HG03520 (cell line): Measurements from ENCODE around the gene PIK3C2B.
A peak's percentile ranks its signal among the peaks of the same experiment; 100 is the strongest.

ENCODE experiments used
- ATAC-seq: cut with Tn5 transposase; IDR thresholded peaks from one replicate; pipeline ENCODE4 v1.9.1; 2021; ENCODE audit warnings: mild to moderate bottlenecking, moderate library complexity; ENCODE audit not compliant: unreplicated experiment

Gene PIK3C2B

DNA sequence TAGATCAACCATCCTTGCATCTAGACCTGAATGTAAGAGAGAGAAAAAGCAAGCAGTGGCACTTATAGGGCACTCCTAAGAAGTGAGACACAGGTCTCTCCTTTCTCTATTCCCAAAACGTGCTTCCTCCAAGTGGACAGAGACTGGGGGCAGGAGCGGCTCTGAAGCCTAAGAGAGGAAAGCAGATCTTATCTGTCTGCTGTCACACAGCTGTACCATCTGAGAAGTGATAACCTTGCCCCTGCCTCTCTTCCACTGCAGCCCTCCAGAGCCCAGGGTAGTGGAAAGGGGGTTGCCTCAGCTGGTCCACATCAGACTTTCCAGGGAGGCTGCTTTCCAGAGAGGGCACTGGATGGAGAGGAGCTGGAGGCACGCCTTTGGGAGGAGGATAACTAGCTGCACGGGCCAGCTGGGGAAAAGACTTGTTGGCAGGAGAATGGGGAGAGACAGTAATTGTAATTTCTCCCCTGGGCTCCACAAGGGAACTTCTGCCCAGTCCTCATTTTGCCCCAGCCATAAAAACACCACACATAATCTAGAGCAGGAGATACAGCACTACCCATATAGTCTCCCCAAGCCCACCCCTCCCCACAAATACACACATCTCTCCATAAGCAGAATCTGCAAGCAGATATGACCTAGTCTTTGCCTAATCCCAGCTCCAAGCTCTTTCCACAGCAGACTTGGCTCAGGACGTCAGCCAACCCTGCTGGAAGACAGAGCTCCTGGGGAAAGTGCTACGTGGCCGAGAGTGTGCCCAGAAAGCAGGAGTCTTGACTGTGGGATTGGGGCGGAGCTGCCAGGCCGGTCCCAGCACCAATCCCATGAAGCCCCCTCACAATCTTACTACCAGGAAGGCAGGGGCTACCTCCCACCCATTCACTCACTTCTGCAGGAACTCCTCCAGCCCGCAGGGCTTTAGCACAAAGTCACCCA, 31.2 kb downstream of the PIK3C2B start:
- ATAC-seq, result no peak

DNA sequence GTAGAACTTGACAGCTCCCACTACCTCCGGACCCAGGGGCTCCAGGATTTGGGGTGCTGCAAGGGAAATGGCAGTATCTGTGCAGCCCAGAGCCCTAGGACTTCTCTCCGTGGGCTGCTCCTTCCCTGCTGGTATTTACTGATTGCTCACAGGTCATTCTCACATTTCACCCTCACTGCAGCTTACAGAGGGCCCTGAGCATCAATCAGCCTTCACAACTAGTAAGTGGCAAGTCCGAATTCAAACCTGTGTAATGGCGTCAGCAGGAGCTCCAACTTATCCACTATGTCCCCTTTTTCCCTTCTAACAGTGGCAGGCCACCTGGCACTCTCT, 32.4 kb downstream of the PIK3C2B start:
- ATAC-seq, result no peak

DNA sequence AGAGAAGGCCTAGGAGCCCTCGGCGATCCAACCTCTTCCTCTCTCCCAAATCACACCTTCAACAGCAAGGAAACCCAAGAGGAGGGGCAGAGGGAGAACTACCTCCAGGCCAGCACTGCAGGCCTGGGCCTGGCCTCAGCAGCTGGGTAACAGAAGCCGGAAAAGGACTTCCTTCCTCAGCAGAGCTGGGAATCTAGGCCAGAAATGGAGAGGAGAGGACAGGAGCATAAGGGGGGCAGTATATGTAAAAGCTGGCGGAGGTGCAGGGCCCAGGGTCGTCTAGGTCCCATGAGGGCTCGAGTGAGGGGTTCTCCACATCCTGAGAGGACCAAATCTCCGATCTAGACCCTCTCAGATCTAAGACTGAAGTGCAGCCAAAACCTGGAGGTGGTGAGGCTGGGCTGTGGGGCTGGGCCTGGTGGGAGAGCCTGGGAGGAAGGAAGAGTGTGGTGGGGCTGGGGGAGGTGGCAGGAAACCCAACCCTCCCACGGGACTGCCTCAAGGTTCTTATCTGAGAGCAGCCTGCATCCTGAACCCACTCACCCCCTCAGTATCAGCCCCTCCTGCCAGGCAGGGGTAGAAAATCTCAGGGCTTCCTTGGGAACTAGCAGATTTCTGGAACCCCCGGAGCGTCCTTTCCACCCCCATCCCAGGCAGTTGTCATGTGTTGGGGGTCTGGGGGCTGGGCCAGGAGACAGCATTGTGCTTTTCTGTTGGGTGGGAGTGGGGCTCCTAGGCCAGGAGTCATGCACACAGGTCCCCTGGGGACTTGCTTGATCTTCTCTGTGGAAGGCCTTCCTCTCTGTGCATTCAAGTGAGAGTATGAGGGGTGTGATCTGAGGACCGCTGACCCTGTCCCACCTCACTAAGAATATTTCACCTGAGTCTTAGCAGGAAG, 33.0 kb downstream of the PIK3C2B start:
- no peak for ATAC-seq

DNA sequence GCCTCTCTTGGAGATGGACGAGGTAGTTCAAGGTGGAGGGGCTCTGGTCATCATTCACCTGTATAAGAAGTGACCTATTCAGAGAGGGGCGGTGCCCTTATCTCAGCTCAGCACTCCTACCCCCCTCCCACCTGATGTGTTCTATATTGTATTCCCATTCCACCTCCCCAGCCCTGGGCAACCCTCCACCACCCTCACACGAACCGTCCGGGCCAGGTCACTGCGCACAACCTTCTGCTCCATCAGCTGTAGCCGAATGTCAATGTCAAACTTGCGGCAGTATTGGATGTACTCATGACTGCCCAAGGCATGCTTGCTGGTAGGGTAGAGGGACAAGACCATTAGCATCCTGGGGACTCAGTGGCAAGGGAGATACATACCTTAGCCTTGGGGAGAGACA, 34.3 kb downstream of the PIK3C2B start:
- ATAC-seq, result no peak

DNA sequence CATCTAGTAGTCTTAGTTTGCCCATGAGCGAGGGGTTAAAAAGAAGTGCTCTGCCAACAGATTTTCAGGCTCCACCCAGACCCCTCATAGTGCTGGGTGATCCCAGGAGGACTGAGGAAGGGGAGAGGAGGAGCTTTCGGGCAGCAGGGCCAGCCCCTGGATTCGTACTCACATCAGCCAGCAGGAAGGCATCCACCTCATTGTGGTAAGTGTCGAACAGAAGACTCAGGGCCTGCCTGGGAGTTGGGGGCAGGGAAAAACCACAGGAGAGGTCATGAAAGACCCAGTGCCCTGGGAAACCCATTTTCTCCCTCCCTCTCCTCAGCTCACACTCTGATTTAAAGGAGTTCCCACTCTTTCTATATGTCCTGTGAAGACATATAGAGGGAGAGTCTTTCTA, 34.9 kb downstream of the PIK3C2B start:
- no peak for ATAC-seq

DNA sequence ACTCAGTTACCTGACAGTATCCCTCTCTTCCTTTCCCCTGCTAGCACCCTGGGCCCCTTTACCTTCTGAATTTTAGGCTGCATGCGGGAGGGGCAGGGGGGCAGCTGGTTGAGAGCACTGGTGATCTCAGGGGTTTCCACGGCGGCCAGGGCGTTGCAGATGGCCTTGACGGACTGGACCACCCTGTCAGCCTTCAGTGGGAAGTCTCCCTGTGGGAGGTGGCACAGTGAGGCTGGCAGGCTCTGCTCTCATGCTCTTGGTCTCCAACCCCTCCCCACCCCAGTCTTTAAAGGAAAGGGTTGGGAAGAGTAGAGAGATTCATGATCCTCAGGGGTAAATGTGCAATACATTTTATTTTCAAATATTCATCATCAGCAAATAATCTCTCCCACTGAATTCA, 36.9 kb downstream of the PIK3C2B start:
- ATAC-seq, result no peak

DNA sequence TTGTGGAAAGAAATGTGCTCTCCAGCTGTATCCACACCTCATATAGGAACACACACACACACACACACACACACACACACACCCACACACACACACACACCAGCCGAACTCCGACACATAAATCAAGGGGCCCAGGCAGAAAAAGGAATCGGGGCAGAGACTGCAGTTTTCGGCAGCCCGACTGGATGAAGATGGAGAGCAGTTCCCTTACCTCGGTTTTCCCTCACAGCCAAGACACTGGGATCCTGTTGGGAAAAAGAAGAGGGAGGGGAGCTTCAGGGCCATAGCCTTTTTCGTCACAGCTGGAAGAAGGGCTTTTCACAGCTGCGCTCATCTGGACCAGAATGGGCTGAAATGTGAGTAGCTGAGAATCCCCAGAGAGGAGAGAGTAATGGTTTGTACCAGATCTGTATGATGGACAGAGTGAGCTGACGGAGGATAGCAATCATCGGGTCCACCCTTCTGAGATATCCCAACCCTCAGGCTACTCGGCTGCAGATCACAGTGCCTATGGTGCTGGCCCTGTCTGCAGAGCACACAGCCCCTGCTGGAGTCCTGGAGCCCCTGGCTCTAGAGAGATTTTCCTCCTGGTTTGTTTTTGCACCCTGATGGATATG, 37.7 kb downstream of the PIK3C2B start:
- ATAC-seq, result no peak

DNA sequence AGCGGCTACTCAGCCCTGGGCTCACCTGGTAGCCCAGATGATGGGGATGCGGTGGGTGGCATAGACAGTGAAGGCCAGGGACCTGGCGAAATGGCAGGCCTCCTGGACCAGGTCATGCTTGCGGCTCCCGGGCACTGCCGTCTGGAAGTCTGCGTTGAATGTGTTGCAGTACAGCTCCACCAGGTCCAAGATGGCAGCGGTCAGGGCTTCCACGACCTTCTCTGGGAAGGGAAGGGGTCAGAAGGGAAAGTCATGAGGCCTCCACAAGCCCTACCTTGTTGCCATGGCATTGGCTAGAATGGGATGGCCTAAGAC, 38.8 kb downstream of the PIK3C2B start:
- no peak for ATAC-seq

DNA sequence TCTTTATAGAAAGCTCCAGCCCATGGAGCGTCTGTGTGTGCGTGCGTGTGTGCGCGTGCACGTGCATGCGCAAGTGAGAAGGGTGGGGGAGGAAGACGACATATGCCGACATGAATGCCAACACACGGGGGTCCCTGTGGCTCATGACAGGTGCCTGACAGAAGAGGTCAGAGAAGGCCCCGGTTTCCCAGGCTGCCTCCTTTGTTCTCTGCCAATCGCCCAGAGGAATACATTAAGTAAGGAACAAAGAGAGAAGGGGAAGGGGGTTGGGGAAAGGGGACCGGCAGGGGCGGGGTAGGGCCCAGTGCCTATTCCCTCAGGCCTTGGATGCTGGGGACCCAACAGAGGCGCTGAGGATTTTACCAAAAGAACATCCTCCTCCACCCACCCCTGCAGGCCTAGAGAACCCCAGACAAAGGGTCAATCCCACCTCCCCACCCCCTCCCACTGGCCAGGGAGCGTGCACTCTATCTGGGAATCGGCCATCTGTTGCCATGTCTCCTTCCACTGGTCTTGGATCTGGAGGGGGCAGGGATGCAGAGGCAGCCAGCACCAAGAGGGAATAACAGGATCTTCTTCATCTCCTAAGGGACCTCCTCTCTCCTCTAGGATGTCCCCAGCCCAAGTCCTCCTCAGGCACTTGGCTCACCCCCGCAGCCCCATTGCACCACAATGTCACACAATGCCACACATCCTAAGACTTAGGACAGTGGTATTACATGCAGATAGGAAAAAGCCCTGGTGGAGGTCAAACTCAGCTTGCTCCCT, 39.4 kb downstream of the PIK3C2B start:
- ATAC-seq, result no peak

DNA sequence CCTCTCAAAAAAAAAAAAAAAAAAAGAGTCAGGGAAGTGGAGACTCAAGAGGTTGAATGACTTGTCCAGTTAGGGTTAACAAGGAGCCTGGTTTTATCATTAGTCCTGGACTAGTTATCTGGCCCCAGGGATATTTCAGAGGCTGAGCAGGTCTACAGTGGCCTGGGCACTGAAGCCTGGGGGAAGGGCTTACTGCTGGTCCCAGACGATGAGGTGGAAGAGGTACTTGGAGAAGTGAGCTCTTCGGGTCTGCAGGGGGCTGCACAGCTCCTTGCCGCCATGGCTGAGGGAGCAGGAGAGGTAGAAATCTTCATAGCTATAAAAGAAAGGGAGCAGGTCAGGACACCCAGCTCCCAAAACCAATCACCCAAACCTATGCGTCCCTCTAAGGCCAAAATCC, 40.1 kb downstream of the PIK3C2B start:
- ATAC-seq, result no peak

DNA sequence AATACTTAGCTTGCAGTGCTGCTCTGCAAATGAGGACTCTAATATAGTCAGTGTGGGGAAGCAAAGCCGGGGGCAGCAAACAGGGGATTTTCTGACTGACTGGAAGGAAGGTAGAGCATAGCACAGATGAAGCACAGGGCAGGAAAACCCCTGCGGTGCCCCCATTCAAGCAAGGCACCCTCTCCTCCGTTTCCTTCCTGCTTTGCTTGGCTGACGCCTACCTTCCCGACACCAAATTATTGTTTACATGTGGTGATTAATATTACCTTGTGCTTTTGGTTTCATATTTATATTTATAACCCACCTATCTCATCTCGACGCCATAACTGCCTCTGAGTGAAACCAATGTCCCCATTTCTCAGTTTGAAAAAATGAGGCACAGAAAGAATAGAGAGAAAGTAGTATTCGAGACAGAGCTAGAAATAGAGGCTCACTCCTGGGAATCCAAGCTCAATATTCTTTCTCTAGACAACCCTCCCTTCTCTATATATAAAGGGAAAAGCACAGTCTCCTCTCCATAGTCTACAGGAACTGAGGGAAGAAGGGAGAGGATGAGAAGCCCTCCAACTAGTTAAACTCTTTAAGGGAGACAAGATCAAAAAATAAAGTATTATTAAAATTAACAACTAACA, 41.3 kb downstream of the PIK3C2B start:
- peak; percentile 75 for ATAC-seq

DNA sequence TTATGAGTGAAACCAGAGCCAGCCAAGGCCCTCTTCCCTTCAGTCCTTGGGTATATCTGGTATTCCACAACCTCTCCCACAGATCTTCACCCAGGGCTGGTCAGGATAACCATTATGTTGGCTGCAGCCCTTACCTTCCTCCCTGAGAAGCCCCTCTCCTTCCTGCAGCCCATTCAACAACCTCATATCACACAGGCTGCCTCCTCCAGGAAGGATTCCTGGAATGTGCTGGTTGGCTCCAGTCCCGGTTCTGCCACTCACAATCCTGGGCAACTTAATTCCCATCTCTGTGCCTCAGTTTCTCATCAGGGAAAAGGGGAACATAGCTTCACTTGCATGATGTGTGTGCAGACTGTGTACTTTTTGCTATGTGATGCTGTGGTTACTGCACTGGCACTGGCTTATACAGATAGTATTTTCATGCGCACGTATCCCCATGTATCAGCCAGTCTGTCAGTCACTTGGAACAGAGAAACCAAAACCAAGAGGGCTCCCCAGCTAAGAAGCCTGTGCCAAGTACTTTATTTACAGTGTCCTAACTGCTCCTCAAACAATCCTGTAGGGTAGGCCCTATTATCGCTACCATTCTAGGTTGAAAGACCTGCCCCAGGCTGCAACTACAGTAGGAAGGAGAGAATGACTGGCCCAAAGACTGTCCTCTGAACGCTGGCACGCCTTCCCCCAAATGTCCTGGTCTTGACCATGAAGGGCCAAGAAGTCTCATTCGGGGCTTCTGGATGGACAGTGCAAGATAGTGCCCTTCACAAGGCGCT, 43.1 kb downstream of the PIK3C2B start:
- ATAC-seq, result no peak

DNA sequence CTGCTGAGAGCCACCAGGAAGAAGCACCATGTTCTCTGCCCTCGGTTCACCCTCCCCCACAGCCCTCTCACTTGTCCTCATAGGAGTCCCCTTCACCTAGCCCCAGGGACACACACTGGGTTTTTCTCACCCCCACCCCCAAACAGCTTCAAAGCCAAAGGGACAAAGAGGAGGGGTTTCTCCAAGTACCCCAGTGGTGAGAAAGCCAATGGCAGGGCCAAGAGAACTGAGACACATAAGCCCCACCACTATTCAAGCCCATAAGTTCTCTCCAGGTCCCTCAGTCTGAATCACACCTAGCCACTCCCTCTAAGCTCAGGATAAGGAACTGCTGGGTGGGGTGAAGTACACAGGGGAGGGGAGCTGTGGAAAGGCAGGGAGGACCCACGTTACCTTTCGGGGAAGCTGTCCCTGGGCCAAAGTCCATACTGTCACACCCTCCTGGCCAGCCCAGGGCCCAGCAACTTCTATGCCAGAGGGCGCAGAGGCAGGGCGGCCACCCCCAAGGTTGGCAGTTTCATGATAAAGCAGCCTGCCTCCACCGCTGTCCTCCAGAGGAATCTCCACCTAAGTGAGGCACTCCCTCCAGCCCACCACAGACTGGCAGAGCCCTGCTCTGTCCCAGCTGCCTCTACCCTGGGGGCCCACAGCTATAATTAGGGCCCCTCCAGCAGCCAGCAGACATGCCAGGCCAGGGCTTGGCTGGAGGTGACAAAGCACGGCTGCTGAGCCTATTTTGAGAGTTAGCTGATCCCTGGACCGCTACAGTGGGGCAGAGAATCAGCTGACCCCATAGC, 43.9 kb downstream of the PIK3C2B start:
- no peak for ATAC-seq

DNA sequence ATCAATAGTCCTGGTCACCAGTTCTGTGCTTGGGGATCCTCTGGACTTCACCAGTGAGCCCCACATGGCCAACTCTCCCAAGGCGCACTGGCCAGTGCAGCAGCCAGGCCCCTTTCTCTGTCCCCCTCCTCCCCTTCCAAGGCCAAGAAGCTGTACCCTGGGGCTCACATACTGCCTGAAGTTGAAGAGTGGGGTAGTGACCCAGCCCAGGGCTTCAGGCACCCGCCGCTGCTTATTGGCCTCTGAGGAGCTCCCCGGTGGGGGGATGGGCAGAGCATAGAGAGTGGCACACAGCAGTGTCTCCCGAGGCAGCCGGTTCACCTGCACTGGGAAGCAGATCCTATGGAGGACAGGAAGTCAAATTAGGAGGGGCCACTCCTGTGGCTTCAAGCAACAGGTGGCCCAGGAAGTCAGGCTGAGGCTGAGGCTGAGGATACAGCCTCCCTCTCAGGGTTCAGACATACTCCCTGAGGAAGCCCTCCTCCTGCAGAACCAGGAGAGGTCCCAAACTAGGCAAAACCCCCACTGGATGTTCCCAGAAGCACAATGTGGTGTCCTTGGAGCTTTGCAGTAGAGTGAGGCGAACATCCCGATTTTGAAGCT, 44.8 kb downstream of the PIK3C2B start:
- ATAC-seq, result no peak

DNA sequence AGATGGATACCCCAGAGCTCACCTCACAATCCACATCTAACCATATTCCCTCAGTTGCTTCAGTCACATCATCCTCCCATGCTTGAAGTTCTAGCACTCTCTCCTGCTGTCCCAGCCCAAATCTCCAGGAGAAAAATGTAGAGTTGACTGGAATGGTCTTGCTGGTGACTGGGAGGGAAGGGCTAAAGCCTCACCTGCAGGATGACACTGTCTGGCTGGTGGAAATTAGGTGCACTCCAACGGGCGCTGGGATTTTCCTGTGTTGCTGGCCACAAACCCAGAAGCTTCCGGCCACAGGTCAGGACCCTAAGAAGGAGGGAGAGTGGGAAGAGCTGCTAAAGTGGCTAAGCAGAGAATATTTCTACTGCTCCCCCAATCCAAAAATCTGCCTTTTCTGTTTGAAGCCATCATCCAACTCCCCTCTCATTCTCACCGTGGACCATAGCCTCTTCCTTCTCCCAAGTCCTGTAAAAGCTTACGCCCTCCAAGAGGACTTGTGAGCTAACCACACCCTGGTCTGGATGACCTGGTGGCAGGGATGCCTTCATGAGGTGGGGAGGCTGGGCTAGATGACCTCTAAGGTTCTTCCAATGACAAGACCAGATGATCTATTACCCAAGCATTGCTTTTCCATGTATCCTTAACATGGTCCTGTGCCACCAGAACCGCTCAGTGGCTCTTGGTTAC, 45.5 kb downstream of the PIK3C2B start:
- no peak for ATAC-seq

DNA sequence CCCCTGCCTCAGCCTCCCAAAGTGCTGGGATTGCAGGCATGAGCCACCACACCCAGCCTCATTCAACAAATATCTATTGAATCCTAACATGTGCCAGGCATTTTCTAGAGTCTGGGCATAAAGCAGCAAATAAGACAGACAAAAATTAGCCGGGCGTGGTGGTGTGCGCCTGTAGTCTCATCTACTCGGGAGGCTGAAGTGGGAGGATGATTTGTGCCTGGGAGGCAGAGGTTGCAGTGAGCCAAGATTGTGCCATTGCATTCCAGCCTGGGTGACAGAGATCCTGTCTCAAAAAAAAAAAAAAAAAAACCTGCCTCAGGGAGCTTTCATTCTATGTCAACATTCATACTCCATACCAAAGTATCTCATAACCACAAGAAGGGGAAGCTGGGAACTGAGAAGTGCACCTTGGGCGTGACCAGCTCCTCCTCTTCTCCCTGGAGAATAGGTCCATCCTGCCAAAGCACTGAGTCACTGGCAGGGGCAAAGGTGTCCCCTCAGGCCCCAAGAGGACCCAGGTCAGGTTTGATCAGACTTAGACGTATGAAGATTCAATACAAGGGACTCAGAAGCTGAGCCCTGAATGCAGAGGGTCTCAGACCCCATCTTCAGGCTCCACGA, 46.2 kb downstream of the PIK3C2B start:
- ATAC-seq, result no peak

DNA sequence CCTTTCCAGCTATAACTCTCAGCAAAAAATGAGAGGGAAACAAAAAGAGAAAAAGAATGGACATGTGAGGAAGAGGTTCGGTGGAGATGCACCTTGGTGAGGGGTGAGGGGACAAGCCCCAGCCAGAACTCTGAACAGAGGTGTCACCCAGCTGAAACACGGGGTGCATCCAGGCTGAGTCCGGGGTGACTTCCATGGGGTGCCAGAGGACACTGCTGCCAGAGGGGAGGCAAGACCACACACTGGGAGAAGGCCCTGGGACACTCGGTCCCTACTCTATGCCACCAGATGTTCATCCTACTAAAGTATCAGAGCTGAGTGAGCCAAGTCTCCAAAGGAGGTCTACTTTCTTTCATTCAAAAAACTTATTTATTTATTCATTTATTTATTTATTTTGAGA, 46.9 kb downstream of the PIK3C2B start:
- ATAC-seq, result no peak

DNA sequence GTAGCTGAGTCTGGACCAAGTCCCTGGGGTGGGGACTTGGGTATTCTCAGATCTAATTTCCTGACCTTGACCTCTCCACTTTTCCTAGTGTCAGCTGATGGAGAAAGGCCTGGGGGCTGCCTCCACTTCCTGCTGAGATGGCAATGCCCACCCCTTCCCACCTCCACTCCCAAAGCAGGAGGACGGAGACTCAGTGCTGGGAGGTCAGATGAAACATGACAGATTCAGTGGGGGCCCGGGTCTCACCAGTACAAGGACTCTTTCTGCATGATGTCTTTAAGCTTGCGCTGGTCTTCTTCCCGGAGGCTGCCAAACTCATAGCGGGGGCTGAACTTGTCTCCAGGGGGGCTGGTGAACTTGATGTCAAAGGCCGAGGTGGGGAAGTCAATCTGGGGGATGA, 47.4 kb downstream of the PIK3C2B start:
- no peak for ATAC-seq
